ENCODE results near the gene SEMA5B. TPM values are rescaled to one million over a fixed set of nuclear protein-coding genes. Genes with fewer than 3 reads are reported as not detected.

SEMA5B gene
- total RNA-seq, 2 donors from 2014 or later: 0.51 to 3.5 TPM

- Histone ChIP-seq H3K27me3 (no peaks in the 10 kb centered on the region), H3K4me3 (no peak overlapping the region), H3K27ac (no peak overlapping the region), H3K4me1 (peaks cover 0 to 9% of the 10 kb centered on the region in 2 donors), H3K36me3 (no peaks in the 10 kb centered on the region), H3K9me3 (no peaks in the 10 kb centered on the region)
- TF ChIP-seq CTCF (IDR thresholded peaks at IDR 0.05): no peak
- DNase-seq (ENCODE audit: low spot score): no peak
These were observed 5.5 kb downstream of the SEMA5B start for GRCh38 chr3:123021996-123022510.

DNA sequence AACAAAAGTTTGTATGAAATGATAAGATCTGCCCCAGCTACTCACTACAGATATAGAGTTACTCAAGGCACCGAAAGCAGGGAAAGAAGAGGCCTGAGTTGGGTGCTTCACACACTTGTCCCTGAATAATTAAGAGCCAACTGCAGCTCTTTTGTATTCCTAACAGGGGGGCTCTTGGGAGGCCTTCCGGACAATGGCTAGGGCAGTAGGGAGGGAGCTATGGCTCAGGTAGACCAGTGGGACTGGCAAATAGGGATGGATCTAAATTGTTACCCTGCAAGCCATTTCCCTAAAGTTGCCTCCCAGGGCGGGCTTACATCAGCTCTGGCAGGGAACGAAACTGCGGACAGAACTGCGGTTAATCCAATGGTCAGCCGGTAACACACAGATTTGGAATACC lies 6.2 kb downstream of the SEMA5B start:
- Histone ChIP-seq H3K9me3 (no peaks in the 10 kb centered on the region), H3K27ac (no peak overlapping the region), H3K36me3 (no peaks in the 10 kb centered on the region), H3K27me3 (no peaks in the 10 kb centered on the region), H3K4me1 (peaks cover 0 to 2% of the 10 kb centered on the region in 2 donors), H3K4me3 (no peak overlapping the region)
- no peak for DNase-seq (ENCODE audit: low spot score)
- TF ChIP-seq CTCF (IDR thresholded peaks at IDR 0.05): no peak

GRCh38 chr3:123020709-123021108 lies 6.9 kb downstream of the SEMA5B start:
- Histone ChIP-seq H3K9me3 (no peaks in the 10 kb centered on the region), H3K4me1 (no peaks in the 10 kb centered on the region), H3K27ac (no peak overlapping the region), H3K27me3 (no peaks in the 10 kb centered on the region), H3K4me3 (no peak overlapping the region), H3K36me3 (no peaks in the 10 kb centered on the region)
- DNase-seq (ENCODE audit: low spot score): no peak
- no peak for TF ChIP-seq CTCF (IDR thresholded peaks at IDR 0.05)

GRCh38 chr3:123019591-123019990 lies 8.0 kb downstream of the SEMA5B start:
- Histone ChIP-seq H3K36me3 (no peaks in the 10 kb centered on the region), H3K4me1 (no peaks in the 10 kb centered on the region), H3K27ac (no peak overlapping the region), H3K9me3 (no peaks in the 10 kb centered on the region), H3K27me3 (no peaks in the 10 kb centered on the region), H3K4me3 (no peak overlapping the region)
- no peak for DNase-seq (ENCODE audit: low spot score)
- no peak for TF ChIP-seq CTCF (IDR thresholded peaks at IDR 0.05)

GRCh38 chr3:123019161-123019560 lies 8.4 kb downstream of the SEMA5B start:
- H3K9me3 ChIP-seq: no peaks in the 10 kb centered on the region
- H3K4me3 ChIP-seq: no peak overlapping the region
- no peaks in the 10 kb centered on the region for H3K4me1 ChIP-seq
- no peak for TF ChIP-seq CTCF (IDR thresholded peaks at IDR 0.05)
- no peaks in the 10 kb centered on the region for H3K27me3 ChIP-seq
- DNase-seq (ENCODE audit: low spot score): no peak
- H3K36me3 ChIP-seq: no peaks in the 10 kb centered on the region
- H3K27ac ChIP-seq: no peak overlapping the region

DNA sequence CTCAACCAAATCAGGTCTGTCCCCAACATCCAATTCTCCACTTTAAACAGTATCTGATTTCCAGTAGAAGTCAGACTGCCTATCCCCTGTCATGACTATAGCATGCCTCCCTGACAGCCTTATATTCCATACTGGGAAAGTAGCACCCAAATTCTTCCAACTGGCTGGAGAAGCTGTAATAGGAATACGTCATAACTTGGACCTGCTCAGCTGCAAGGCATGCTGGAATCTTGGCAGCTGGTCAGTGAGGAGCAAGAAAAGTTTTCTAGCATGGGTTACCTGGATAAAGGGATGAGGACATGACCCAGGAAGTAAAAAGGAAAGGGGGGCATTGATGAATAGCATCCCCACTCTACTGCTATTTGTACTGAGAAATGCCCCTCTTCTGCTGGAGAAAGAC lies 8.9 kb downstream of the SEMA5B start:
- no peak for TF ChIP-seq CTCF (IDR thresholded peaks at IDR 0.05)
- Histone ChIP-seq H3K4me1 (no peaks in the 10 kb centered on the region), H3K9me3 (no peaks in the 10 kb centered on the region), H3K4me3 (no peak overlapping the region), H3K27me3 (no peaks in the 10 kb centered on the region), H3K36me3 (no peaks in the 10 kb centered on the region), H3K27ac (no peak overlapping the region)
- no peak for DNase-seq (ENCODE audit: low spot score)

All from right atrium auricular region (tissue), 2 donors.